Medulla oblongata (tissue), 1 donor: Measurements from ENCODE around the gene CPS1.

ENCODE experiments used
- DNase-seq: peaks from one replicate; pipeline ENCODE4 v3.0.0-alpha.2; 2015; ENCODE audit errors: extremely low spot score

The CPS1 gene

GRCh38 chr2:210606001-210606400, 49.6 kb downstream of the CPS1 start:
- no peak for DNase-seq

- DNase-seq, result no peak
Observed at GRCh38 chr2:210611466-210611865, 55.1 kb downstream of the CPS1 start.

GRCh38 chr2:210616074-210616473, 59.7 kb downstream of the CPS1 start:
- no peak for DNase-seq

- DNase-seq, result no peak
Observed at GRCh38 chr2:210617318-210617717, 60.9 kb downstream of the CPS1 start.

DNA sequence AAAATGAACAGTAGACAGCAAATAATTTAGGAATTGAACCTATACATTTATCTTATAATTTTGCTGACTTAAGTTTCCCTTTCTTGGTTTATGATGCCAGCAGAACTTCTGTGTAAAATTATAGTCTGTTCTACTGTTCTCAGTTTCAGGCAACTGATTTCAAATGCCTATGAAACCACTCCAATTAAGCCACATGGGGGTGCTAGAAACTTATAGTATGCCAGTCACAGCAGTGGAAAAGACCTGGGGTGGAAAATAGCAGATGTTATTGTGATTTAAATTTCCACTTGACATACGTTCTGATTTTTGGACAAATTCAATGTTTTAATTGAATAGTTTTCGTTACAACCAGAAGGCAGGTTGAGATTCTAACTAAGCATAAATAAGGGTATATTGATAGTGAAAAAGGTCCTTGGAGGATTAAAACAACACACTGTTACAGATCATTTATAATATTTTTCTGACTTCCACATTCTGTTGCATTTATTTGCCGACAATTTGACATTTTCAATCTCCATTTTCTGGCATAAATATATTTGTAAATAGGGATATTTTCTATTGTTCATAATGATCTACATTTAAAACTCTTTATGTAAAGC, 61.4 kb downstream of the CPS1 start:
- DNase-seq, result peak; percentile 89

DNA sequence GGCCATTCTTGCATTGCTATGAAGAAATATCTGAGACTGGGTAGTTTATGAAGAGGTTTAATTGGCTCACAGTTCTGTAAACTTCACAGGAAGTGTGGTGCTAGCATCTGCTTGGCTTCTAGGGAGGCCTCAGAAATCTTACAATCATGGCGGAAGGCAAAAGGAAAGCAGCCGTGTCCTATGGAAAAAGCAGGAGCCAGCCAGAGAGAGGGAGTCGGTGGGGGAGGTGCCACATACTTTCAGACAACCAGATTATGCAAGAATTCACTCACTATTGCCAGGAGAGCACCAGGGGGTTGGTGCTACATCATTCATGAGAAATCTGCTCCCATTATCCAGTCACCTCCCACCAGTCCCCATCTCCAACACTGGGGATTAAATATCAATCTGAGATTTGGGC, 64.1 kb downstream of the CPS1 start:
- DNase-seq, result no peak

- no peak for DNase-seq
Observed at GRCh38 chr2:210623506-210623905, 67.1 kb downstream of the CPS1 start.

- no peak for DNase-seq
Observed at GRCh38 chr2:210626849-210627248, 70.5 kb downstream of the CPS1 start.

- peak; percentile 55 for DNase-seq
Observed at GRCh38 chr2:210630873-210631560, 74.6 kb downstream of the CPS1 start.

GRCh38 chr2:210633699-210634098, 77.3 kb downstream of the CPS1 start:
- no peak for DNase-seq

DNA sequence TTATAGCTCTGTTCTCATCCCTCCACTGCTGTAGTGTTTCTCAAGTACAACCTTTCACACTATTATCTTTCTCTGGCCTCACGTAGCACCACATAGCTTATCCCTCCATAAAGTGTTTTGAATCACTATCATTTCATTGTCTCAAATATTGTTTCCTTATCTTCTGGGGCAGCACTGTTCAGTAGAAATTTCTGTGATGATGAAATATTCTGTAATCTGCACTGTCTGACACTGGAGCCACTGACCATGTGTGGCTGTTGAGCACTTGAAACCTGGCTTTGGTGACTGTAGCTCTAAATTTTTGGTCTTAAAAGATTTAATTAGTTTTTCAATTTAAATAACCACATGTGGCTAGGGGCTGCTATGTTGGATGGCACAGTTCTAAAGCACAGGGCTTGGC, 78.9 kb downstream of the CPS1 start:
- DNase-seq, result no peak

DNA sequence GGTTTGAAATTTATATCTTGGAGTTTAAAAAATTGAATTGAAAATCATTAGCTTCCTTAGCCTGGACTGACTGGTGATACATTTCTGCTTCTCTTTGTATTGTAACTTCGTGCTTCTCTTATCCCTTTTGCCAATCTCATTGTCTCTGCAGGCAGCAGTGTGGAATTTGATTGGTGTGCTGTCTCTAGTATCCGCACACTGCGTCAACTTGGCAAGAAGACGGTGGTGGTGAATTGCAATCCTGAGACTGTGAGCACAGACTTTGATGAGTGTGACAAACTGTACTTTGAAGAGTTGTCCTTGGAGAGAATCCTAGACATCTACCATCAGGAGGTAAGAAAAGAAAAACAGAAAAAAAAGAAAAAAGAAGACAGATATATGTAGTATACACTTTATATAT, 85.9 kb downstream of the CPS1 start:
- no peak for DNase-seq

DNA sequence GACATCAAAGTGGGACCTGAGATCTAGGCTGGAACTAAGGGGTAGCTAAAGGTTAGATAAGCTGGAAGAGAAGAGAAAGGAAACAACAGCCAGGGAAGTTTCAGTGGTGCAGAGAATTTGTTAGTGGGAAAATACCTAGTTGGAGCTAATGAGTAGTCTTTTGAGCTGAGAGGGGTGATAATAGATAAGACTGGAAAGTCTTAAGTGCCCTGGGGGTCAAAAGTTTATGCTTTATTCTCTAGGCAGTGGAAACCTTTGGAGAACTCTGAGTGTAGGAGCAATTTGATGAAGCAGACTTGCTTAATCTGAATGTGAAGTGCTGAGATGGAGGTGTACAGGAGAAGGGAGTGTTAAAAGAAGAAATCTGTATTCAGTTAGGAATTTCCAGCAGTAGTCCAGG, 90.8 kb downstream of the CPS1 start:
- no peak for DNase-seq

GRCh38 chr2:210654091-210654490, 97.7 kb downstream of the CPS1 start:
- no peak for DNase-seq

- no peak for DNase-seq
Observed at GRCh38 chr2:210655229-210655975, 99.0 kb downstream of the CPS1 start.

DNA sequence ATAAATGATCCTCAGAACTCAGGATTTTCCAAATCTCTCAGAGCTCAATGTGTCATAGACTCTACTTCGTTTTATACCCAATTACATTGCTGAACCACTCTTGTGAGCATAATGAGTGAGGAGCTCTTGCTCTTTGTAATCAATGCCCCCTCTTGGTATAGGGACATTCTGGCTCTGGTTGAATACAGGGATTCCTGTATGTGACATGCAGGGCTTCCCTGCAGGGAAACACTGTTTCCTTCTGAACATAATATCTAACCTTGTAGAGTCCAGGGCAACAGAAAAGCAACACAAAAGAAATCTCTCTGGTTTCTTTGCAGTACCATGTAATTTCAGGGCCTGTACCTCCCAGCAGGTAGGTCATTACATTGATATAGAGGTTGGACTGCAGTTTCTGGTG, 101.5 kb downstream of the CPS1 start:
- DNase-seq, result no peak

GRCh38 chr2:210660751-210661150, 104.4 kb downstream of the CPS1 start:
- DNase-seq, result no peak

DNA sequence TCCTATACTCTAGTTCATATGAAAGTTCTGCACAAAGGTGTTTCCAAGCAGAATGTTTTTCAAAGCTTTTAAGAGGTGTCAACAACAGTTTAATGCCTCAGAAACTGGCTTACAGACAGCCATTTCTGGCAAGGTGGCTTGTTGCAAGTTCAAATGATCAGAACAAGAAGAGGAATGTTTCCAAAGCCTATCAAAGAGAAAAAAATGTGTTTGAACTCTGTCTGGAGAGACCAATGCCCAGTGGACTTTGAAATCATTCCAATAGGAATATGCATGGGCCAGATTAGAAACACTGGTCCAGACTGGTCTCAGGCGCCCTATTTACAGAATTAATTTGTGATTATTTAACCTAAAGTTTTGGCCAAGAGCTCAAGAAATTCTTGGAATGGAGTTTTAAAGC, 106.2 kb downstream of the CPS1 start:
- DNase-seq, result no peak

GRCh38 chr2:210663631-210664089, 107.3 kb downstream of the CPS1 start:
- peak; percentile 76 for DNase-seq

GRCh38 chr2:210667711-210668110, 111.3 kb downstream of the CPS1 start:
- DNase-seq, result no peak

GRCh38 chr2:210671065-210671464, 114.7 kb downstream of the CPS1 start:
- peak; percentile 30 for DNase-seq

- no peak for DNase-seq
Observed at GRCh38 chr2:210673117-210673516, 116.7 kb downstream of the CPS1 start.

DNA sequence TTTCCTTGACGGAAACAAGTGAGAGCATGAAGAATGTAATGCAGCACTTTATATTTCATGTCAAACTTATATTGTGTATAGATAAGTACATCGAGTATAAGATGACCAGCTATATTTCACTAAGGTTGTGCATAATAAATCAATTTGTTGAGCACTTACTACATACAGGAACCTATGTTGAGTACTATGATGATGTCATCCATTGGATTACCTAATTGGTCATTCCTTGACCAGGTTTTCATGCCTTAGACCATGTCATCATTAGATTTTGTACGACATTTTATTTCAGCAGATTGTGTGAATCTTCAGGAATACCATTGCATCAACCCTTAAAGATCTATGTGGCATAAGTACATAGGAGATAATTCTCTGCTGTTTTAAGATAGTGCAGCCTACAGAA, 119.7 kb downstream of the CPS1 start:
- DNase-seq, result no peak
